Type B pancreatic cell (in vitro differentiated cells): ENCODE data around the gene TMEM243. TPM values are rescaled to one million over a fixed set of nuclear protein-coding genes. Genes with fewer than 3 reads are reported as not detected.

Experiments
- DNase-seq: peaks from one replicate; pipeline ENCODE4 v3.0.0; 2021; ENCODE audit warnings: mixed read lengths; ENCODE audit not compliant: unreplicated experiment; ENCODE audit errors: extremely low spot score
- H3K27ac Mint-ChIP-seq: 2 replicates; pipeline ENCODE4 v1.8.0; 2021; ENCODE audit warnings: mild to moderate bottlenecking, mixed read lengths
- H3K27me3 Mint-ChIP-seq: 2 replicates; pipeline ENCODE4 v1.8.0; 2021; ENCODE audit warnings: mixed read lengths
- H3K36me3 Mint-ChIP-seq: 2 replicates; pipeline ENCODE4 v1.8.0; 2021; ENCODE audit warnings: mixed read lengths
- H3K4me1 Mint-ChIP-seq: one replicate; pipeline ENCODE4 v1.8.0; 2021; ENCODE audit warnings: mixed read lengths; ENCODE audit not compliant: unreplicated experiment
- H3K4me3 Mint-ChIP-seq: 2 replicates; pipeline ENCODE4 v1.8.0; 2021; ENCODE audit warnings: mild to moderate bottlenecking, mixed read lengths
- H3K9me3 Mint-ChIP-seq: 2 replicates; pipeline ENCODE4 v1.8.0; 2021; ENCODE audit warnings: mixed read lengths
- total RNA-seq: library from RNA; stranded (reverse); gene quantifications from 2 replicates; pipeline ENCODE4 v1.2.1, GENCODE V29; 2021; ENCODE audit warnings: low replicate concordance
- TF ChIP-seq, protein P1 (sequence below): fragments of 200-600 bp; sonication (generic); conservative IDR thresholded peaks from 2 replicates; pipeline ENCODE4 v1.5.0; 2021; ENCODE audit warnings: antibody characterized with exemption, mild to moderate bottlenecking

Gene TMEM243
- total RNA-seq, 1 donor from 2014 or later, result 19.0 TPM

DNA sequence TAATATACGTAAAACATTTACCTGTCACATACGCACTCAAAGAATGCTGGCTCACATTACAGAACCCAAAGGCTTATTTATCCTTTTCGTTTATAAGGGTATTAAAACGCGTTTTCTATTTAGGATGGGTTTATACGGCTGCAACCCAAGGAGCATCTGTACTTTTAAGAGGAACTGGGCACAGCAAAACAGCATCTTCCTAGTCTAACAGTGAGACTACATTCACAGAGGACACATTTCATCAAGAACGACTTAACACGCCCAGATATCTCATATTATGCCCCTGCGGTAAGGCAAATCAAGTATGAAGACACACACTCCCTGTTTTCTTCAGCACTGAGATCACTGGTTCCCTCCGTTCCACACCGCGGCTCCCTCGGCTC, 67.8 kb downstream of the TMEM243 start:
- H3K4me1 Mint-ChIP-seq, result peaks cover 25% of the 10 kb centered on the region
- peak overlapping the region; percentile 95 for H3K4me3 Mint-ChIP-seq
- peaks cover 10% of the 10 kb centered on the region for H3K36me3 Mint-ChIP-seq
- no peaks in the 10 kb centered on the region for H3K9me3 Mint-ChIP-seq
- no peaks in the 10 kb centered on the region for H3K27me3 Mint-ChIP-seq
- DNase-seq, result no peak
- peak overlapping the region; percentile 99 for H3K27ac Mint-ChIP-seq
- TF ChIP-seq, protein P1, sequence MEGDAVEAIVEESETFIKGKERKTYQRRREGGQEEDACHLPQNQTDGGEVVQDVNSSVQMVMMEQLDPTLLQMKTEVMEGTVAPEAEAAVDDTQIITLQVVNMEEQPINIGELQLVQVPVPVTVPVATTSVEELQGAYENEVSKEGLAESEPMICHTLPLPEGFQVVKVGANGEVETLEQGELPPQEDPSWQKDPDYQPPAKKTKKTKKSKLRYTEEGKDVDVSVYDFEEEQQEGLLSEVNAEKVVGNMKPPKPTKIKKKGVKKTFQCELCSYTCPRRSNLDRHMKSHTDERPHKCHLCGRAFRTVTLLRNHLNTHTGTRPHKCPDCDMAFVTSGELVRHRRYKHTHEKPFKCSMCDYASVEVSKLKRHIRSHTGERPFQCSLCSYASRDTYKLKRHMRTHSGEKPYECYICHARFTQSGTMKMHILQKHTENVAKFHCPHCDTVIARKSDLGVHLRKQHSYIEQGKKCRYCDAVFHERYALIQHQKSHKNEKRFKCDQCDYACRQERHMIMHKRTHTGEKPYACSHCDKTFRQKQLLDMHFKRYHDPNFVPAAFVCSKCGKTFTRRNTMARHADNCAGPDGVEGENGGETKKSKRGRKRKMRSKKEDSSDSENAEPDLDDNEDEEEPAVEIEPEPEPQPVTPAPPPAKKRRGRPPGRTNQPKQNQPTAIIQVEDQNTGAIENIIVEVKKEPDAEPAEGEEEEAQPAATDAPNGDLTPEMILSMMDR, result no peak

DNA sequence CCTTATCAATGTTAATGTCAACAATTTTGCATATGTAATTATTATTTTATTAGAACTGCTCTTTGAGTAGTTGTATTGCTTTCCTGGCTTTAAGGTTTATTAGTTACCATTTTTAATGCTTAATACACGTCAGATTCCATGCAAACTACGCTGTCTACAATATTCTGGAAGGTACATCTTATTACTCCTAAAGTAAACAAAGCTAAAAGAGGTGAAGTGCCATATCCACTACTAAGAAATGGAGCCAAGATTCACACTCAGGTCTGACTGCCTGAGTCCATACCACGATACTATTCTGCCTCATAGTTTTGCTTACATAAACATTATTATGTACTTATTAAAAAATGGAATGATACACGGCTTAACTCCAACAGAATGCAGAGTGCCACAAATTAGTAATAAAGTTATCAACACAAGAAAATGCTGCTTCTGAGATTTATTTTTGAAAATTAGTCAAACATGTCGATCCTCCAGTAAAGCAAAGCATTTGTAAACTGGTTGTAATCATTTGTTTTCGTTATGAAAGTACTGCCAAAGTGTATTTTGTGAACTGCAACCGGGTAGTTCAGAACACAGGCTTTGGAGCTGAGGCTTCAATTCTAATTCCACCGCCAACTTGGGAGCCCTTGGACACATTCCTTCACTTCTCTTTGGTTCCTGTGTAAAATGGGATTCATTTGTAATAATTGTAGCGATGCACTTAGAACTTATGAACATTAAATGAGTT, 68.4 kb downstream of the TMEM243 start:
- peaks cover 9% of the 10 kb centered on the region for H3K36me3 Mint-ChIP-seq
- peak overlapping the region; percentile 95 for H3K4me3 Mint-ChIP-seq
- H3K9me3 Mint-ChIP-seq, result no peaks in the 10 kb centered on the region
- no peak for DNase-seq
- TF ChIP-seq, protein P1, result no peak
- H3K27me3 Mint-ChIP-seq, result no peaks in the 10 kb centered on the region
- peak overlapping the region; percentile 99 for H3K27ac Mint-ChIP-seq
- peaks cover 23% of the 10 kb centered on the region for H3K4me1 Mint-ChIP-seq

DNA sequence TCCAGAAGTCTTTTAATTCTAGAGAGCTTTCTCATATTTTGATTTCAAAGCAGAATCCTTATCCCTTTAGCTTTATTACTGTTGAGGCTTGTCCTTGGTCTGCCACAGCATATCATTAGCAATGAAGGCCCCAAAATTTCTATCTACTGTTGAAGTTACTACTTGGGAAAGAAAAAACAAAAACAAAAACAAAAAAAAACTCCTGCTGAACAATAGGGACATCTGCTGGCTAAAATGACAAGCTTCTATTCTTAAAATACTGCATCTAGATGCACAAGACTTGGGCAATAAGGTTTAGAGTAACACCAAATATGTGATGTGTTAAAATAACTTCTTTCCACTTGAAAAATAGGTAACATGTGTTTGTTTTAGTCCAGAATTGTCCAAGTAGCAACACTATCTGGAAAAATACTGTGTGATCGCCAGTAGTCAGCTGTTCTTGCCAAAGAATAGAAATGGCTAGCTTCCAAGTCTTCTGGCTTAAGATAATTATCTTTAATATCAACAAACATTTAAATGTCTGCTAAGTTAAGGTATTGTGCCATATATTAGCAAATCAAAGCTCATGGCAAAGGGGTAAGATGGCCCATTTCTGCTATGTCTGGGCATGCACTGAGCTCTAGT, 71.1 kb downstream of the TMEM243 start:
- no peak for DNase-seq
- Mint-ChIP-seq H3K27ac (no peak overlapping the region), H3K9me3 (no peaks in the 10 kb centered on the region), H3K36me3 (no peaks in the 10 kb centered on the region), H3K4me3 (no peak overlapping the region), H3K27me3 (no peaks in the 10 kb centered on the region), H3K4me1 (peaks cover 6% of the 10 kb centered on the region)
- TF ChIP-seq, protein P1, result peak; percentile 67

DNA sequence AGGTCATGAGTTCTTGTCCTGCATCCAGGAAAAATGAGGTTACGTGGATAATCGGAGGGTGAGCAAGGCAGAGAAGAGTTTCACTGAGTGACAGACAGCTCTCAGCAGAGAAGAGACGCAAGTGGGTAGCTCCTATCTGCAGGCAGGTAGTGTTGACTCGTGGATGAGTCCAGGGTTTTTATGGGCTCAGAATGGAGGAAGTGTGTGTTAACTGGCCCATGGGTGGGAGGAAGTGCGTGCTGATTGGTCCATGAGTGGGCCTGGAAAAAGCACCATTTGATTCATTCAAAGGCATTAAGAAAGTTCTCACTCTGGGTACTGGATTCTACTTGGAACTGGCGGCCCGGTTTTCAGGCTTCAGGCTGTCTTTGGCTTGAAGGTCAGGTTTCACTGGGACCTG, 72.0 kb downstream of the TMEM243 start:
- TF ChIP-seq, protein P1, result no peak
- Mint-ChIP-seq H3K4me1 (peaks cover 6% of the 10 kb centered on the region), H3K9me3 (no peaks in the 10 kb centered on the region), H3K27ac (no peak overlapping the region), H3K27me3 (no peaks in the 10 kb centered on the region), H3K36me3 (no peaks in the 10 kb centered on the region), H3K4me3 (no peak overlapping the region)
- DNase-seq, result no peak

DNA sequence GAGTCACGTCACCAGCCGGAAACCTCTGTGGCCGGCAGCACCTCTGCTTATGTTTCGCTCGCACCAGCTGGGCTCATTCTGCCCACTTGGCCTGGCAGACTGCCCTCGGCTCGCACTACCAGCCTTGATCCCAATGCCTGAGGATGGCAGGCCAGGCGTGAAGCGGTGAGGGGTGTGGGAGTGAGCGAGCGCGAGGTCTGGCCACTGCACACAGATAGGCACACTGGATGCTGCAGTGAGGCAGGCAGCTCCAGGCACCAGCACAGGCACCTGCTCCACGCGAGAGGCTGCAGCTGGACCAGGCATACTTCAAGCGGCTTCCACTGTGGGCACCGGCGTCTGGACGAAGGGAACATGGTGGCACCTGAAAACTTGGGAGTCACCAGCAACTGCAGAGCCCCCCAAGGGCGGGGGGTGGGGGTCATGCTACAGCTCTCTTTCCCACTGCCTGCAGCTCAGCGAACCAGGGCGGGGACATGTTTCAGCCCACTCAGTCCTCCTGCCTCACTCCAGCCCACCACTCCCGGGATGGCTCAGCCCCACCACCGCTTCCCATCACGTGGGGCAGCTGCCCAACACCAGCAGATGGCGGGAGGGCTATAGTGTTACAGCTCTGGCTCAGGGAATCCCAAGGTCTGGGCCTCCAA, 72.7 kb downstream of the TMEM243 start:
- Mint-ChIP-seq H3K9me3 (no peaks in the 10 kb centered on the region), H3K4me3 (no peak overlapping the region), H3K4me1 (peaks cover 6% of the 10 kb centered on the region), H3K27ac (no peak overlapping the region), H3K27me3 (no peaks in the 10 kb centered on the region), H3K36me3 (no peaks in the 10 kb centered on the region)
- DNase-seq, result no peak
- TF ChIP-seq, protein P1, result no peak

Other genes starting within 250 kb of the TMEM243 start
- 29.5 and 39.8 TPM in 2 replicates for gene ELAPOR2, start 160.1 kb downstream of the TMEM243 start, total RNA-seq
- 67.7 and 103 TPM in 2 replicates for gene DMTF1, start 67.3 kb downstream of the TMEM243 start, total RNA-seq
- gene CROT, start 125.9 kb upstream of the TMEM243 start, total RNA-seq, result 19.6 and 21.9 TPM in 2 replicates